HepG2 (cell line): ENCODE results near the gene NEK6. TPM values are rescaled to one million over a fixed set of nuclear protein-coding genes. Genes with fewer than 3 reads are reported as not detected.

Source experiments
- ARID2 ChIP-seq: sonication (generic); formaldehyde crosslinking; IDR thresholded peaks from 2 replicates; pipeline ENCODE4 v1.8.1; 2022; ENCODE audit warnings: mild to moderate bottlenecking, missing genetic modification reagents, borderline replicate concordance
- E2F5 ChIP-seq: sonication (generic); formaldehyde crosslinking; conservative IDR thresholded peaks from 2 replicates; pipeline ENCODE4 v1.4.0; 2020; ENCODE audit warnings: missing genetic modification reagents
- GABPB1 ChIP-seq: IDR thresholded peaks from 2 replicates; pipeline ENCODE4 v1.6.1; 2016; ENCODE audit warnings: mild to moderate bottlenecking, missing genetic modification reagents, moderate library complexity, missing compliant biosample characterization
- ISL2 ChIP-seq: sonication (generic); formaldehyde crosslinking; IDR thresholded peaks from 2 replicates; pipeline ENCODE4 v1.5.0; 2020; ENCODE audit warnings: missing genetic modification reagents
- KDM5A ChIP-seq: fragments of 200-600 bp; sonication (generic); IDR thresholded peaks from 2 replicates; pipeline ENCODE4 v1.7.0; 2018; ENCODE audit warnings: antibody characterized with exemption, mild to moderate bottlenecking, low read length, borderline replicate concordance
- KLF16 ChIP-seq, 2 experiments: sonication (generic) in 1 of 2; formaldehyde crosslinking in 1 of 2; IDR thresholded peaks; 2 replicates each; pipeline versions ENCODE4 v1.6.1 to v1.8.0; 2016 to 2023; ENCODE audit warnings: missing genetic modification reagents in 2 of 2, missing compliant biosample characterization in 1 of 2
- NFIB ChIP-seq: sonication (generic); formaldehyde crosslinking; IDR thresholded peaks from 2 replicates; pipeline ENCODE4 v1.9.0; 2021; ENCODE audit warnings: missing genetic modification reagents, mild to moderate bottlenecking, borderline replicate concordance
- PATZ1 ChIP-seq: sonication (generic); formaldehyde crosslinking; IDR thresholded peaks from 2 replicates; pipeline ENCODE4 v1.4.0; 2020; ENCODE audit warnings: missing genetic modification reagents
- RAD51 ChIP-seq: fragments of 450-650 bp; IDR thresholded peaks from 2 replicates; pipeline ENCODE4 v1.6.1; 2016; ENCODE audit warnings: borderline replicate concordance
- U2AF1 ChIP-seq: fragments of 200-400 bp; formaldehyde crosslinking; optimal IDR thresholded peaks from 2 replicates; pipeline ENCODE3; 2017; ENCODE audit warnings: mild to moderate bottlenecking, low read depth, low read length
- ZFP82 ChIP-seq: sonication (generic); formaldehyde crosslinking; IDR thresholded peaks from 2 replicates; pipeline ENCODE4 v1.5.1; 2020; ENCODE audit warnings: mild to moderate bottlenecking, missing genetic modification reagents, borderline replicate concordance
- ZNF414 ChIP-seq: sonication (generic); formaldehyde crosslinking; IDR thresholded peaks from 2 replicates; pipeline ENCODE4 v1.5.0; 2020; ENCODE audit warnings: missing genetic modification reagents
- ZNF547 ChIP-seq: sonication (generic); formaldehyde crosslinking; IDR thresholded peaks from 2 replicates; pipeline ENCODE4 v1.5.1; 2020; ENCODE audit warnings: mild to moderate bottlenecking, missing genetic modification reagents
- ZNF563 ChIP-seq: sonication (generic); formaldehyde crosslinking; IDR thresholded peaks from 2 replicates; pipeline ENCODE4 v1.8.0; 2022; ENCODE audit warnings: mild to moderate bottlenecking, moderate library complexity, missing genetic modification reagents
- ZNF7 ChIP-seq: IDR thresholded peaks from 2 replicates; pipeline ENCODE4 v1.6.1; 2016; ENCODE audit warnings: missing biosample characterization, missing genetic modification reagents
- ZNF709 ChIP-seq: sonication (generic); formaldehyde crosslinking; IDR thresholded peaks from 2 replicates; pipeline ENCODE4 v1.5.0; 2020; ENCODE audit warnings: mild to moderate bottlenecking, missing genetic modification reagents
- ZNF710 ChIP-seq: sonication (generic); formaldehyde crosslinking; IDR thresholded peaks from 2 replicates; pipeline ENCODE4 v1.5.0; 2020; ENCODE audit warnings: mild to moderate bottlenecking, missing genetic modification reagents, borderline replicate concordance
- ZNF737 ChIP-seq: sonication (generic); formaldehyde crosslinking; IDR thresholded peaks from 2 replicates; pipeline ENCODE4 v1.5.0; 2020; ENCODE audit warnings: missing genetic modification reagents, mild to moderate bottlenecking, borderline replicate concordance
- ZNF83 ChIP-seq: sonication (generic); formaldehyde crosslinking; IDR thresholded peaks from 2 replicates; pipeline ENCODE4 v1.4.0; 2020; ENCODE audit warnings: missing genetic modification reagents, mild to moderate bottlenecking, borderline replicate concordance
- ZUFSP ChIP-seq: sonication (generic); formaldehyde crosslinking; IDR thresholded peaks from 2 replicates; pipeline ENCODE4 v1.9.0; 2021; ENCODE audit warnings: missing genetic modification reagents, mild to moderate bottlenecking, borderline replicate concordance
- polyA plus RNA-seq, 8 experiments: library from polyadenylated mRNA; depleted of rRNA in 3 of 8; stranded (reverse) in 7 of 8; unstranded in 1 of 8; fragments of >200 nt; fragmentation: Illumina TruSeq in 4 of 8; extraction: Trizol in 4 of 8; gene quantifications; 2 replicates each; pipeline versions ENCODE4 v1.2.1 to v1.2.3, GENCODE V29; 2011 to 2016; ENCODE audit warnings: low read depth in 4 of 8, missing spikeins in 1 of 8, mixed read lengths in 1 of 8; ENCODE audit not compliant: insufficient read depth in 1 of 8
- total RNA-seq, 5 experiments: library from RNA; depleted of rRNA; stranded (reverse); fragments of >200 nt; fragmentation: Illumina TruSeq; extraction: Trizol; gene quantifications; 2 replicates each; pipeline ENCODE4 v1.2.3, GENCODE V29; 2016; ENCODE audit warnings: low read depth in 1 of 5

Gene NEK6
- total and polyA plus RNA-seq, 2 of the 13 experiments (the other 11 are each of a cell fraction or from before 2014, with no cell fraction given) = 30.4 to 119 TPM

GRCh38 chr9:124259158-124259808 is 1.5 kb downstream of the NEK6 start (continued):
- TF ChIP-seq KLF16 (CRISPR knock-in tag; IDR thresholded peaks at IDR 0.05) (peak in 1 of 2 experiments; percentile 49; a peak in 1 of 4 replicates), KDM5A (peak; percentile 8; the same call in 1 of the 2 replicates), ZNF83 (CRISPR knock-in tag) (no peak), RAD51 (no peak), ZNF563 (CRISPR knock-in tag) (no peak), ZNF7 (CRISPR knock-in tag) (no peak), ZNF737 (CRISPR knock-in tag) (no peak), NFIB (CRISPR knock-in tag) (no peak), E2F5 (CRISPR knock-in tag) (no peak), U2AF1 (no peak), ZNF414 (no peak; the same call in 1 of the 2 replicates), GABPB1 (CRISPR knock-in tag) (no peak), ZNF709 (CRISPR knock-in tag) (no peak), ISL2 (CRISPR knock-in tag) (peak; percentile 71; the same call in 1 of the 2 replicates), ARID2 (CRISPR knock-in tag) (peak; percentile 11; the same call in 1 of the 2 replicates), ZNF710 (CRISPR knock-in tag) (peak; percentile 69), PATZ1 (CRISPR knock-in tag) (peak; percentile 98), ZNF547 (CRISPR knock-in tag) (no peak), ZUFSP (CRISPR knock-in tag) (no peak), ZFP82 (CRISPR knock-in tag) (no peak)
